HepG2 (cell line): Measurements from ENCODE around the gene LZTS2. TPM values are rescaled to one million over a fixed set of nuclear protein-coding genes. Genes with fewer than 3 reads are reported as not detected.

Experiments
- BCL6 ChIP-seq: IDR thresholded peaks from 2 replicates; pipeline ENCODE4 v1.6.1; 2016; ENCODE audit warnings: missing genetic modification reagents, missing compliant biosample characterization
- CHD4 ChIP-seq: fragments of 200-600 bp; sonication (generic); IDR thresholded peaks from 2 replicates; pipeline ENCODE4 v1.7.0; 2017; ENCODE audit warnings: mild to moderate bottlenecking, low read length, borderline replicate concordance
- CREBL2 ChIP-seq: sonication (generic); formaldehyde crosslinking; IDR thresholded peaks from 2 replicates; pipeline ENCODE4 v1.8.1; 2023; ENCODE audit warnings: missing genetic modification reagents, mild to moderate bottlenecking, borderline replicate concordance
- ETV5 ChIP-seq: IDR thresholded peaks from 2 replicates; pipeline ENCODE4 v1.6.1; 2018; ENCODE audit warnings: missing biosample characterization, missing genetic modification reagents, inconsistent platforms, borderline replicate concordance
- HNRNPUL1 ChIP-seq: fragments of 200-400 bp; formaldehyde crosslinking; IDR thresholded peaks from 2 replicates; pipeline ENCODE4 v1.6.1; 2017; ENCODE audit warnings: low read depth, mild to moderate bottlenecking, low read length, moderate library complexity
- KDM3A ChIP-seq: IDR thresholded peaks from 2 replicates; pipeline ENCODE4 v1.6.1; 2018; ENCODE audit warnings: low read depth, missing compliant biosample characterization
- NCOA2 ChIP-seq: sonication (generic); formaldehyde crosslinking; IDR thresholded peaks from 2 replicates; pipeline ENCODE4 v1.8.0; 2022; ENCODE audit warnings: inconsistent platforms
- NFKBIZ ChIP-seq: IDR thresholded peaks from 2 replicates; pipeline ENCODE4 v1.6.1; 2018; ENCODE audit warnings: missing genetic modification reagents, missing compliant biosample characterization
- POLR2G ChIP-seq: fragments of 200-400 bp; formaldehyde crosslinking; IDR thresholded peaks from 2 replicates; pipeline ENCODE4 v1.6.1; 2018; ENCODE audit warnings: mild to moderate bottlenecking, low read depth, low read length, moderate library complexity
- RARA ChIP-seq: IDR thresholded peaks from 2 replicates; pipeline ENCODE4 v1.6.1; 2016; ENCODE audit warnings: missing genetic modification reagents, missing compliant biosample characterization
- SALL1 ChIP-seq: sonication (generic); formaldehyde crosslinking; IDR thresholded peaks from 2 replicates; pipeline ENCODE4 v1.8.0; 2022; ENCODE audit warnings: mild to moderate bottlenecking, missing genetic modification reagents
- SRF ChIP-seq: IDR thresholded peaks from 2 replicates; pipeline ENCODE4 v1.6.1; 2011; ENCODE audit warnings: mild to moderate bottlenecking, low read depth, low read length, moderate library complexity
- TBL1XR1 ChIP-seq: fragments of 150-350 bp; IDR thresholded peaks from 2 replicates; pipeline ENCODE4 v1.6.1; 2014; ENCODE audit warnings: borderline replicate concordance, low read length; ENCODE audit not compliant: partially characterized antibody
- THAP7 ChIP-seq: sonication (generic); formaldehyde crosslinking; IDR thresholded peaks from 2 replicates; pipeline ENCODE4 v1.8.1; 2023; ENCODE audit warnings: mild to moderate bottlenecking, missing genetic modification reagents
- XBP1 ChIP-seq: sonication (generic); formaldehyde crosslinking; IDR thresholded peaks from 2 replicates; pipeline ENCODE4 v1.5.0; 2020; ENCODE audit warnings: missing genetic modification reagents
- ZFAT ChIP-seq: sonication (generic); formaldehyde crosslinking; conservative IDR thresholded peaks from 2 replicates; pipeline ENCODE4 v1.8.1; 2023; ENCODE audit warnings: missing genetic modification reagents, inconsistent platforms
- ZNF224 ChIP-seq: sonication (generic); formaldehyde crosslinking; IDR thresholded peaks from 2 replicates; pipeline ENCODE4 v1.5.0; 2020; ENCODE audit warnings: mild to moderate bottlenecking, missing genetic modification reagents
- ZNF34 ChIP-seq: sonication (generic); formaldehyde crosslinking; IDR thresholded peaks from 2 replicates; pipeline ENCODE4 v1.4.0; 2020; ENCODE audit warnings: mild to moderate bottlenecking, missing genetic modification reagents, borderline replicate concordance
- ZNF652 ChIP-seq: IDR thresholded peaks from 2 replicates; pipeline ENCODE4 v1.6.1; 2016; ENCODE audit warnings: low read depth, borderline replicate concordance
- polyA plus RNA-seq, 8 experiments: library from polyadenylated mRNA; depleted of rRNA in 3 of 8; stranded (reverse) in 7 of 8; unstranded in 1 of 8; fragments of >200 nt; fragmentation: Illumina TruSeq in 4 of 8; extraction: Trizol in 4 of 8; gene quantifications; 2 replicates each; pipeline versions ENCODE4 v1.2.1 to v1.2.3, GENCODE V29; 2011 to 2016; ENCODE audit warnings: low read depth in 4 of 8, missing spikeins in 1 of 8, mixed read lengths in 1 of 8; ENCODE audit not compliant: insufficient read depth in 1 of 8
- total RNA-seq, 5 experiments: library from RNA; depleted of rRNA; stranded (reverse); fragments of >200 nt; fragmentation: Illumina TruSeq; extraction: Trizol; gene quantifications; 2 replicates each; pipeline ENCODE4 v1.2.3, GENCODE V29; 2016; ENCODE audit warnings: low read depth in 1 of 5

Gene LZTS2
- total and polyA plus RNA-seq, 2 of the 13 experiments (the other 11 are each of a cell fraction or from before 2014, with no cell fraction given), result 43.6 to 65.6 TPM

- TF ChIP-seq XBP1 (CRISPR knock-in tag) (no peak), ZNF224 (CRISPR knock-in tag) (no peak), HNRNPUL1 (no peak), POLR2G (peak; percentile 32; the same call in 1 of the 2 replicates), ZFAT (CRISPR knock-in tag) (no peak), CREBL2 (CRISPR knock-in tag) (no peak), RARA (CRISPR knock-in tag) (peak; percentile 46), KDM3A (no peak), NFKBIZ (CRISPR knock-in tag) (no peak), SALL1 (CRISPR knock-in tag) (0 out of 2 replicates have a peak, but pooled peaks have one; percentile 29), BCL6 (CRISPR knock-in tag) (0 out of 2 replicates have a peak, but pooled peaks have one; percentile 23), ETV5 (no peak), NCOA2 (CRISPR knock-in tag) (peak; percentile 8; the same call in 1 of the 2 replicates), CHD4 (peak; percentile 59; the same call in 1 of the 2 replicates), SRF (no peak), THAP7 (no peak), TBL1XR1 (no peak), ZNF652 (CRISPR knock-in tag) (no peak), ZNF34 (no peak)
- TF ChIP-seq, all 625 proteins: peak for 13
These were observed 33.8 kb upstream of the LZTS2 start (continued) for GRCh38 chr10:100965820-100966219.
